ENCODE results near the gene DPP9.

DPP9 gene

DNA sequence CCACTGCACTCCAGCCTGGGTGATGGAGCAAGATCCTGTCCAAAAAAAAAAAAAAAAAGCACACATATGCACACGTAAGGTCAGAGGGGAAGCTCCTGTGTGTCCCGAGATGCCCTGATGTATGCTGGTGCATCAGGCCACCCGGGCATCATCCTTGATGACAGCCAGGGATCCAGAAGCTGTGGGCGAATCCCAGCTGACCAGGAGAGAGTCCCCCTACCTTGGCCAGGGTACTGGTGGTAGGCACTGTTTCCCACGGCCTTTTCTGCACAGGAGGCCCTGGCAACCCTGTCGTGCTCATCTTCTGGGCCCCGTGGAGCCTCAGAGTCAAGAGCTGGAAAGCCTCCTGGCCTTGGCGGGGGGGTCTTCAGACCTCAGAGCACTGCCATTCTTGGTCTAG lies 67.5 kb downstream of the DPP9 start:
- DNase-seq (ENCODE audit: low read depth), result no peak

DNA sequence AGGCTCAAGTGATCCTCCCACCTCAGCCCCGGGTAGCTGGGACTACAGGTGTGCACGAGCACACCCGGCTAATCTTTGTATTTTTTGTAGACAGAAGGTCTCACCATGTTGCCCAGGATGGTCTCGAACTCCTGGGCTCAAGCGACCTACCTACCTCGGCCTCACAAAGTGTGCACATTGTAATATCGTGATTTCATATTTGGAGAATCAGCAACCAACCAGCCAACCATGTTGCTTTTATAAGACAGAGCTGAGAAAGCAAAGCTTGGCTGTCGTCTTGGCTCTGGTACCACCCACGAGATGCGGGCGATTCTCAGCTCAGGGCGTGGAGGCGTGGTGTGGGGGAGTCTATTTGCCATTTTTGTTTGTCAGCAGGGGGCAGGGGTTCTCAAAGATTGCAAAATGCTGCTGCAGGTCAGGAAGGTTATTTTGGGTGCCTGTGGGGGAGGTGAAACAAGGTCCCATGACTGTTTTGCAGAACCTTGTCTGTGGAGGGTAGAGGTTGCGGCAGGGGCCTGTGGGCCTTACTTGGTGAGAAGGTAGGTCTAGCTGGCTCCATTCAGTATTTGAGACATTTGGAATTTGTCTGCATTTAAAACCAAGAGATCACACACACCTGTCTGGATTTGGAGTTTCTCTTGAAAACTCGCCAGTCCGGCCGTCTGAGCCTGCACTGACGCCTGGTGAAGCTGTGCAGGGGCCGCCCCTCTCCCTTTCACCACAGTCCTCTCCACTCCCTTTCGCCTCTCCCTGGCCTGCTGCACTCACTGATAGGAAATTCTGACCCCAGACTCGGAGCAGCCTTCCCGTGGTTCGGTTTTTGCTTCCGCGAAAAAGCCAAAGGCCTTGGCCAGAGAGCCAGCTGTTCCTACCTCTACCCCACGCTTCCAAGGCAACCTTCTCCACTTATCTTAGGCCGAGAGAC lies 68.9 kb downstream of the DPP9 start:
- no peak for DNase-seq (ENCODE audit: low read depth)

DNA sequence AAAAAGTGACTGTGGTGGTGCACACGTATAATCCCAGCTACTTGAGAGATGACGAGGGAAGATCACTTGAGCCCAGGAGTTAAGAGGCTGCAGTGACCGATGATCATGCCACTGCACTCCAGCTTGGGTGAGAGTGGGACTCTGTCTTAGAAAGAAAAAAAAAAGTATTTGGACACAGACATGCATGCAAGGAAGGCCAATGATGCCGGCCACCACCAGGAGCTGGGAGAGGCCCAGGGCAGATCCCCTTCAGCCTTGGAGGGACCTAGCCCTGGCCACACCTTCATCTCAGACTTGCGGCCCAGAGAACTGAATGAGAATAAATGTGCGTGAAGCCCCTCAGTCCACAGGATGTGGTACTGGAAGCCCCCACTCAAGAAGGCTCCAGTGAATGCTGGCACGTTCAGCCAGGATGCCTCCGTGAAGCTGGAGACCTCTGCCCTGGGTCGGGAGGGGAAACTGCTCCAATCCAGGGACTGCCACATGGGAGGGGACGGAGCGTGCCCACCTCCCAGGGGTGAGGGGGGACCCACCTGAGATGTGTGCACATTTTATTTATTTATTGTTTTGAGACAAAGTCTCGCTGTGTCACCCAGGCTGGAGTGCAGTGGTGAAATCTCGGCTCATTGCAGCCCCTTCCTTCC lies 69.7 kb downstream of the DPP9 start:
- no peak for DNase-seq (ENCODE audit: low read depth)

DNA sequence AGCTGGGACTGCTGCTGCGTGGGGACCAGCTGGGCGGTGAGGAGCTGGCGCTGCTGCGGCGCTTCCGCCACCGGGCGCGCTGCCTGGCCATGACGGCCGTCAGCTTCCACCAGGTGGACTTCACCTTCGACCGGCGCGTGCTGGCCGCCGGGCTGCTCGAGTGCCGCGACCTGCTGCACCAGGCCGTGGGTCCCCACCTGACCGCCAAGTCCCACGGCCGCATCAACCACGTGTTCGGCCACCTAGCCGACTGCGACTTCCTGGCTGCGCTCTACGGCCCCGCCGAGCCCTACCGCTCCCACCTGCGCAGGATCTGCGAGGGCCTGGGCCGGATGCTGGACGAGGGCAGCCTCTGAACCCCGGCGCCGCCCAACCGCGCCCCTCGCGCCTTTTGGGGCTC lies 71.6 kb downstream of the DPP9 start:
- no peak for DNase-seq (ENCODE audit: low read depth)

DNA sequence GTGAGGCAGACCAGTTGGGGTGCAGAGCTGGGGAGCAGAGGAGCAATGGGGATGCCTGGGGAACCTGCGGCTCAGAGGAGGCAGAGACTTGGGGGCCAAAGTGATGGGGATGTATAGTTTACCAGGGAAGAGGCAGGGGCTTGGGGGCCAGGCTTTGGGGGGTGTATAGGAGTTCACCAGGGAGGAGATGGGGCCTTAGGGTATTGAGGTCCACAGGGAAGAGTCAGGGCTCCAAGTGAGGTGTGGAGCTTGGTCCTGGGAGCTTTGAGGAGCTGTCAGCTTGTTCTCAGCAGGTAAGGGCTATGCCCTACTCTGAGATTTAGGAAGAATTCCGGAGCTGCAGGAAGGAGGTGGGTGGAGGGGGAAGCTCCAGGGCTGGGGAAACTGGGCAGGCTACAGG lies 73.5 kb downstream of the DPP9 start:
- no peak for DNase-seq (ENCODE audit: low read depth)

DNA sequence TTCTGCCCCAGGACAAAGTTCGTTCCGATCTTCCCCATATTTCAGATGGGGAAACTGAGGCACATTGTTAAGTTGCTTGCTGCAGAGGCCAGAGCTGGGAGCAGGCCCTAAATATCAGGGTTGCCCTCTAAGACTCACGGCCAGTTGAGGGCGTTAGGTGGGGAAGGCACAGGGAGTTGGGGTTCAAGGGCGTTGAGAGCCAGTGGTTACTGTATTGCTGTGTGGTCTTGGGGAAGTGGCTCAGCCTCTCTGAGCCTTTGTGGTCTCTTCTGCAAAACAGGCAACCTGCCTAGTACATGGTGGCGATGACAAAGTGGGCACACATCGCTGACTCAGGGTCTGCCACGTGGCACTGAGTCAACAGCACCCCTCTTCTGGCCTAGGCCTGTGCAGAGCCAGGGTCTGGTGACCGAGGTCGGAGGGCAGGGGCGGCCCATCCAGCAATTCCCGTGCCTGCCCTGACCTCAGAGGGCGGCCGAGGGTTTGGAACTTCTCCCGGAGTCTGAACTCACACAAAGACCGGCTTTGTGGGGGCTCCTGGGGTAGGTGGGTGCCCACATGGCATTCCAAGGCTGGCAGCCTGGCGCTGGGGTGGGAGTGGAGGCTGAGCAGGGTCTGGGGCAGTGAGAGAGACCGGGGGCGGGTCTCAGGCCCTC lies 74.1 kb downstream of the DPP9 start:
- no peak for DNase-seq (ENCODE audit: low read depth)

DNA sequence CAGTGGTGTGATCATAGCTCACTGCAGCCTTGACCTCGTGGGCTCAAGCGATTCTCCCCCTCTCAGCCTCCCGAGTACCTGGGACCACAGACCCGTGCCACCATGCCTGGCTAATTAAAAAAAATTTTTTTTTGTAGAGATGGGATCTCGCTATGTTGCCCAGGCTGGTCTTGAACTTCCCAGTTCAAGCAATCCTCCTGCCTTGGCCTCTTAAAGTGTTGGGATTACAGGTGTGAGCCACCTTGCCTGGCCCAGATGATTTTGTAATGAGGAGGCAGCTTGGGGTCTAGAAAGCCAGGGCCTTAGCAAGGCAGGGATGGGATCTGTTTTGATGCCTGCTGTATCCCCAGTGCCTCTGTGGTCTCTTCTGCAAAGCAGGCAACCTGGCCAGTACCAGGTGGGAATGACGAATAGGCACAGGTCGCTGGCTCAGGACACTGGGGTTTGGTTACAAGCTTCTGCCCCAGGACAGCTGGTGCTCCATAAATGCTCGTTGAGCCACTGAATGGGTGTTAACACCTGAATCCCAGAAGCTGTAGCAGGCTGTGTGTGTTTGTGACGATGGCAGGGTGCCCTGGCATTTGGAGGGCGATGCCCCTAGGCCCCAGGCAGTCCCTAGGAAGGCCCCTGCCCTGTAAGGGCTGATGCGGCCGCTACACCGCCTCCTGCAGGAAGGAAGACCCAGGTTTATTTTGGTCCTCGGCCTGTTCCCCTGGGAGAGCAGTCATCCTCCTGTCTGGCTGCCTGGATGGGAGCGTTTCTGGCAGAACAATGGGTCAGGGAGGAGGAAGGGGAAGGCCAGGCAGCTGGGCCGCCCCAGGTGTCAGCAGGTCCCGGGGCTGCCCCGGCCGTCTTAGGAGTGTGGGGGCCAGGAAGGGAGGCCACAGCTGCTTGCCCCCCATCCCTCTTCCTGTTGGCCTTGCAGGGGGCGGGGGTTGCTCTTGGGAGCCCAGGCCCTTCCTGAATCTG lies 75.7 kb downstream of the DPP9 start:
- DNase-seq (ENCODE audit: low read depth), result no peak

DNA sequence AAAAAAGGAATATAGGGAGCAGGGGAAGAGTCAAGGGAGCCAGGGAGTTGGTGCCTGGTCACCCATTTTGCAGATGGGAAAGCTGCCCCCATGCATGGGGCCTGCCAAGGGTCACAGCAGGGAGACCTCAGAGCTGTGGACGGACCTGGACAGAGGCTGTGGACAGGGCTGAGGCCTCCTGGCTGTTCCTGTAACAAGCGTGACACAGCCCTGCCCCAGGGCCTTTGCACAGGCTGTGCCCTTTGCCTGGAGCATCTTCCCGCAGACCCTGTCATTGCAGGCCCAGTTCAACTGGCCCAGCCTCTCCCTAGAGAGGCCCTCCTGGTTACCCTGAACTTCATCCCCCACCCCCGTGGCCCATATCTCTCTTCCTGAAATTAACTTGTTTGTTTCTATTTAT lies 77.9 kb downstream of the DPP9 start:
- no peak for DNase-seq (ENCODE audit: low read depth)

DNA sequence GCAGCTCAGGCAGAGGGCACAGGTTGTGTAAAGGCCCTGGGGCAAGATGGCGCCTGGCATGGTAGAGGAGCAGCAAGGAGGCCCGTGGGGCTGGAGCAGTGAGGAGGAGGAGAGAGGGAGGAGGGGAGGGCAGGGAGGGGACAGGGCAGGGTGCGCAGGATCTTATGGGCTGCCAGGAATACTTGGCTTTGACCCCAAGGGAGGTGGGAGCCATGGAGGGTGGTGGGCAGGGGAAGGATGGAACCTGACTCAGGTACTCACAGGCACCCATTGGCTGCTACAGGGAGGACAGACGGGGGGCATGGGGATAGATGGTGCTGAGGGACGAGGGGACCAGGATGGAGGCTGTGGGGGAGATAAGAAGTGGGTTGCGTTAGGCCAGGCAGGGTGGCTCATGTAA lies 81.0 kb downstream of the DPP9 start:
- no peak for DNase-seq (ENCODE audit: low read depth)

DNA sequence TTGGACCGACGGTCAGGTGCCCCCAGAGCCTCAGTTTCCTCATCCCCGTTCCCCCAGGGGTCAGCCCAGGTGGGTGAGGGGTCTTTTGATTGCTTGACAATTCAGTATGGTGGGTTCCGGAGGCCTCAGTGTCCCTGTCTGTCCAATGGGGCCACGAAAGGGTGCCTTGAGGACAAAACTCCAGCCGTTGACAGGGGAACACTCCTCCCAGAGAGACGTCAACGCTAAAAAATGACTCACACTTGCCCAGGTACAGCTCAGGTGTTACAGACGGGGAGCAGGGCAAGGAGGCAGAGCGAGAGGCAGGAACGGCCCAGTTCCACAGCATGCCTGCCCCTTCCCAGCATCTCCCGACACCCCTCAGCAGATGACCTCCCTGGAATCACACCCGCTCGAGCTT lies 82.5 kb downstream of the DPP9 start:
- DNase-seq (ENCODE audit: low read depth), result no peak

DNA sequence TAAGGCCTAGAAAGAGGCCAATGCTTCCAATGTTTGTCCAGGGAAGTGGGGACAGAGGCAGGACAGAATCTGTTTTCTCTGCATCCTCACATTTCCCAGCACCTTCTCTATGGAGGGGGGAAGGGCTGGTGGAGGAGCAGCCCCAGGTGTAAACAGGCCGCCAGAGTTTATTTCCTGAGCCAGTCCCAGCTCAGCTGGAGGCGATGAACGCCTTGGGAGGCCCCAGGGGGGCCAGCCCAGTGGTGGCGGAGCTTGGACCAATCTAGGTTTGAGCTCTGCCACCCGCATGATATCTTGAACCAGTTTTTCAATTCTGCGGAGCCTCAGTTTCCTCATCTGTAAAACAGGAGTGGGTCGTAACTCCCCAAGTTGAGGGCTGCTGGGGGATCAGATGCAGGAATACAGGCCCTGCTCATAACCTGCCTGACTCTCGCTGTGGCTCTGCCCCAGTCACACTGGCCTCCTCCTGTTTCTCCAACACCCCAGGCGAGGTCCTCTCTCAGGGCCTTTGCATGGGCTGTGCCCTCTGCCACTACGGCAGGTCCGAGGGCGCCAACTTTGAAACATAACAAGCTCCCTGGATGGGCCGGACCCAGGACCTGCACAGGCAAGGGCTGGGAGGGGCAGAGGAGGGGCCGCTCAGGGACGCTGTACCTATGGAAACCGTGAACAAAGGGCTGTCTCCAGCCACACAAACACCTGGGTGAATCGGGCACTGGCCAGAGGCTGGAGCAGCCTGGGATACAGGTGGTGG lies 83.2 kb downstream of the DPP9 start:
- no peak for DNase-seq (ENCODE audit: low read depth)

DNA sequence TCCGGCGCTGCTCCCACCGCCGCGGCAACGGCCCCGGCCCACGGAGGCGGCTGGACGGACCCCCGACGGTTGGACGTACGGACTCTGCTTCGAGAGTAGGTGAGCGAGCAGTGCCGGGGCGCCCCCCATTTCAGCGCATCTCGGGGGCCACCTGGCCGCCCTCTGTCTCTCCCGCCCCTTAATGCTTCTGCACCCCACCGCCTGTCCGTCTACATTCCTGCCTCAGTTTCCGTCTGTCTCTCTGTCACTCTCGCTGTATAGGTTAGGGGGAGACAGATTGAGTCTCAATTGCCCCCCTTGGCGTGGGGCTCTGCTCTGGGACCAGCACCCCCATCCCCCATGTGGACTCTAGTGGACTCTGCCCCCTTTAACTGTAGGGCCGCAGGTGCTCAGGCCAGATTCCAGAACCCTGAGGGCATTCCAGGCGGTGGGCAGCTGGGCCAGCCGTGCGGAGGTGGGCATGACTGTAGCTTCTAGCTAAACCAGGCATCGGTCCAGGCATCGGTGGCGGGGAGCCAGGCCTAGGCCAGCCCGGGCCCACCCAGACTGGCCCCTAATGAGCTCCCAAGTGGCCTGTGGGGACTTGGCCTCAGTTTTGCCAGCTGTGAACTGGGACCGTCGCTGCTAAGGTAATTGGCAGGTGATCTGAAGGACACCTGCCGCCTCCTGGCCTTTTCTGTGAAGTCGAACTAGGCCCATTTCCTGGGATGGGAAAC lies 84.0 kb downstream of the DPP9 start:
- DNase-seq (ENCODE audit: low read depth), result no peak

DNA sequence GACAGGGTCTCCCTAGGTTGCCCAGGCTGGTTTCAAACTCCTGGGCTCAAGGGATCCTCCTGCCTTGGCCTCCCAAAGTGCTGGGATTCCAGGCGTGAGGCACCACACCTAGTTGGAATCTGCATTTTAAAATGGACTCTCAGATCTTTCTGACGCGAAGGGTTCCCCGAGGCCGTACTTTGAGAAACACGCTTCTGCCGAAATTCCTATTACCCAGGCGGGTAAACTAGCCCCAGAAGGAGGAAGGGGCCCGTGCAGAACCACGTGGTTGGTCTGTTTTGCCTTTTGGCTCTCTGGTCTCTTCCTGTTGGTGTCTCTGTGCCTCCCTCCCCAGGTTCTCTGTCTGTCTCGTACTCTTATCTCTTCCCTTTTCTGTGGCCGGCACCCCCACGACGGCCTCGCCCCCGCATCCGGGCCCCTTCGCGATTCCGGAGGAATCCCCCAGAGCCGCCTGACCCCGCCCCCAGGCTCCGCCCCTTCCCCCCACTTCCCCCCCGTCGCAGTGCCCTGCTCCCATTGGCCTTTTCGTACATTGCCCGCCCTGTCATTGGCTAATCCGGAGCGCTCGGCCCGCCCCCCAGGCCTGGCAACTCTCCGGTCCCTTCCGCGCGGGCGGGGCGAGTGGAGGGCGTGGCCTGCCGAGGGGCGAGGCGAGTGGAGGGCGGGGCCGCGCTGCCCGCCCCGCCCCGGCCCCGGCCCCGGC lies 84.7 kb downstream of the DPP9 start, which contains the start of gene TNFAIP8L1:
Gene TNFAIP8L1, plus strand, starts transcription at position 689 of the 703 bp plus-strand sequence. CDS start 12,354 bp downstream, outside the sequence.
- DNase-seq (ENCODE audit: low read depth), result peak; percentile 100

DNA sequence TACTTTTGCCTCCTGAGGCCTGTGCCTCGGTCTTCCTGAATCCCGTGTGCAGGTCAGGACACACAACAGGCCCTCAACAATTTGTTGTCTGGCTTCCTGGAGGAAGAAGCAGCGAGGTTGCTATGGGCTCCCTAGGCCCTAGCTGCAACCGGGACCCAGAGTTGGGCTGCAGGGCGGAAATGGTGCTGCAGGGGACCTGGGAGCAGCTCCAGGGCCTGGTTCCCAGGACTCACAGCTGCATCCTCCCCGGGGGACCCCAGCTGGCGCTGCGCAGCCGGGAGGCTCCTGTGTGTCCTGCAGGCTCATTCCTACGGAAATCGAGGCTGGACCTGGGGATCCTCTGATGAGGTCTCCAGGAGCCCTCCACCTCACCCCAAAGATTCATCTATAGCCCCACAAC lies 85.3 kb downstream of the DPP9 start:
- DNase-seq (ENCODE audit: low read depth), result no peak

DNA sequence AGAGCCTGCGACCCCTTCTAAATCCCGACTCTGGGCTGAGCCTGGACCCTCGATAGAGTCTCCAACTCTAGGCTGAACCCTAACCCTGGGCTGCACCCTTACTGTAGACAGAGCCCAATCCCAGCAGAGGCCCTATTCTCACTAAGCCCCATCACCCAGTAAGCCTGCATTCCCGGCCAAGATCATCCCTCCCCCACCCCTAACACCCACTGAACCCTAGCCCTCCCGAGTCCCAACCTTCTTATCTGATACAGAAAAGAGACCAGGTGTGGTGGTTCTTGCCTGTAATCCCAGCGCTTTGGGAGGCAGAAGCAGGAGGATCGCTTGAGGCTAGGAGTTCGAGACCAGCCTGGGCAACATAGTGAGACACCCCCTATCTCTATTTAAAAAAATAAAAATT lies 86.9 kb downstream of the DPP9 start:
- no peak for DNase-seq (ENCODE audit: low read depth)

DNA sequence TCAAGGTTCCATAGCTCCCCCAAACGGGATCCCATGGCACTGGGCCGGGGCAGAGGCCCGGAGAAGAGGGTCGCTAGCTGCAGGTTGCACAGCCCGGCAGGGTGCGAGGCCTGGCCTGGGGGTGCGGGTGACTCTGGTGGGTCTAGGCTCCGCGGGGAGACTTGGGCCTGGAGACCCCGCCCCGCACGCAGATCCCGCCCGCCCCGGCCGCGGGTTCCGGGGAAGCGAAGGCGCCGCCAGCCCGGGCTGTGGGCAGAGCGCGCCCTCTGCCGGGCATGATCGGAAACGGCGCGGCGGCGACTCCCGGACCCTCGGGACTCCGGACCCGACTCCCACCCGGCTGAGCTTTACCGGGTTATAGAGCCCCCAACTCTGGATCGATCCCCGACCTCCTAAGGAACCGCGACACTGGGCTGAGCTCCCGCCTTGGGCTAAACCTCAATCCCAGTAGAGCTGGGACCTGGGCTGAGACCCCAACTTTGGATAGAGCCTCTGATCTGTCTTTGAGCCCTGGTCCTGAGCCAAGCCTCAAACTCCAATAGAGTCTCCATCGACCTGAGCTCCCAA lies 87.4 kb downstream of the DPP9 start:
- DNase-seq (ENCODE audit: low read depth), result peak; percentile 72

DNA sequence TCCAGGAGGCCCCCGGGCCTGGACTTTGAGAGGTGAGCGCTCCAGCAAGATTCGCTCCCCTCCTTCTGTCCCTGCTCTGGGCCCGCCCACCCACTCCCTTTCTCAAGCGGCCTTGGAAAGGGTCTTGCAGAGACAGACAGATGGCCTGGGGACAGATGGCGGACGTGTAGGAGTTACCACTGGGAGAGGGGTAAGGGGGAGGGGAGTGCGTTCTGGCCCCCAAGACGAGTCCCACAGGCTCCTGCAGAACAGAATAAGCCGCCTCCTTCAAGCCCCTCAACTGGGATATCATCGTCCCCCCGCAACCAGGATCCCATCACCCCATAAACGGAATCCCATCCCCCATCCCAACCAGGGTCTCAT lies 87.9 kb downstream of the DPP9 start:
- no peak for DNase-seq (ENCODE audit: low read depth)

DNA sequence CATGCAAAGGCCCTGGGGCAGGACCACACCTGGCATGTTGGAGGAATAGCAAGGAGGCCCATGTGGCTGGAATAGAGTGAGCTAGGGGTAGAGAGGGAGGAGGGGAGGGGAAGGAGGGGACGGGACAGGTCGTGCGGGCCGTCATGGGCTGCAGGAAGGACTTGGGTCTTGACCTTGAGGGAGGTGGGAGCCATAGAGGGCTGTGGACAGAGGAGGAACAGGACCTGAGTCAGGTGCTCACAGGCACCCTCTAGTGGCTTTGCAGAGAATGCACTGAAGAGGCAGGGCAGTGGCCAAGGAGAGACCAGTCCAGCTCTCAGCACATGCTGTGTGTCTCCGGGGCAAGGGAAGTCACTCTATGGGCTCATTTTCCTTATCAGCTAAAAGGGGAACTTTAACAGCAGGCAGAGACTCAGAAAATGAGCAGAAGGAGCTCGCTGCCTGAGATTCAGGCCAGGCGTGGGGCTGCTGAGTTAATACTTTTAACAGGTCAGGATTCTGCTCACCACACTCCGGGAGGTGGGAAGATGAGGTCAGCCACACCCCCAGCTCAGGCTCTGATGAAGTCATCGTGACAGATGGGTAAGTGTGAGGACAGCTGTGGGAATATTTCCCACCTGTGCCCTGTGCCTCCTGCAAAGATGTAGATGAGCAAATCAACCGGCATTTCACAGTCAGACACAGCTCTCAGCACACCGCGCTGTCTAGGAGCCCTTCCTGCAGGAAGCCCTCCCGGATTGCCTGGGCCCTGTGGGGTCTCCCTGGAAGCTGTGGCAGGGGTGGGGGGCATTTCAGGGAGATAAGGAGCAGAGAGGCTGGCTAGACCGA lies 90.3 kb downstream of the DPP9 start:
- DNase-seq (ENCODE audit: low read depth), result peak; percentile 23

Measured in activated T-cell treated with anti-CD3 and anti-CD28 coated beads for 1 hour (primary cell).